H9 (cell line): ENCODE data around the gene MC1R. TPM values are rescaled to one million over a fixed set of nuclear protein-coding genes. Genes with fewer than 3 reads are reported as not detected.

Experiments used
- DNase-seq: peaks from one replicate; pipeline ENCODE4 v3.0.0-alpha.2; 2017
- H2AFZ ChIP-seq: one replicate; pipeline ENCODE4 v1.6.1; 2013; ENCODE audit warnings: mild to moderate bottlenecking, low read length, control low read depth, moderate library complexity
- H2AK5ac ChIP-seq: 2 replicates; pipeline ENCODE4 v1.6.1; 2013; ENCODE audit warnings: low read length, control low read depth, mixed read lengths; ENCODE audit not compliant: insufficient read length
- H2BK120ac ChIP-seq: one replicate; pipeline ENCODE4 v1.6.1; 2013; ENCODE audit warnings: low read depth, mild to moderate bottlenecking, low read length, control low read depth, inconsistent platforms; ENCODE audit not compliant: poor library complexity, severe bottlenecking
- H2BK12ac ChIP-seq: 2 replicates; pipeline ENCODE4 v1.6.1; 2013; ENCODE audit warnings: low read length, control low read depth, mixed read lengths, low read depth; ENCODE audit not compliant: insufficient read length
- H2BK15ac ChIP-seq: 2 replicates; pipeline ENCODE4 v1.6.1; 2013; ENCODE audit warnings: low read depth, low read length, control low read depth
- H2BK20ac ChIP-seq: one replicate; pipeline ENCODE4 v1.6.1; 2013; ENCODE audit warnings: low read depth, mild to moderate bottlenecking, low read length, control low read depth, inconsistent platforms; ENCODE audit not compliant: poor library complexity, severe bottlenecking
- H2BK5ac ChIP-seq: 2 replicates; pipeline ENCODE4 v1.6.1; 2013; ENCODE audit warnings: low read length, control low read depth, mixed read lengths; ENCODE audit not compliant: insufficient read length
- H3K14ac ChIP-seq: 2 replicates; pipeline ENCODE4 v1.6.1; 2013; ENCODE audit warnings: low read length, control low read depth; ENCODE audit not compliant: insufficient read depth
- H3K18ac ChIP-seq: 2 replicates; pipeline ENCODE4 v1.6.1; 2013; ENCODE audit warnings: low read depth, mild to moderate bottlenecking, mixed read lengths, low read length, control low read depth; ENCODE audit not compliant: insufficient read length
- H3K23ac ChIP-seq: 2 replicates; pipeline ENCODE4 v1.6.1; 2013; ENCODE audit warnings: low read length, control low read depth, mixed read lengths, low read depth; ENCODE audit not compliant: insufficient read length
- H3K23me2 ChIP-seq: 2 replicates; pipeline ENCODE4 v1.6.1; 2013; ENCODE audit warnings: low read depth, mild to moderate bottlenecking, mixed read lengths, low read length, control low read depth; ENCODE audit not compliant: insufficient read length, poor library complexity, severe bottlenecking
- H3K27ac ChIP-seq: 2 replicates; pipeline ENCODE4 v1.5.1; 2013; ENCODE audit warnings: low read length, control low read depth, mixed read lengths, low read depth; ENCODE audit not compliant: insufficient read length
- H3K27me3 ChIP-seq: 2 replicates; pipeline ENCODE4 v1.6.1; 2013; ENCODE audit warnings: low read length, control low read depth, inconsistent platforms; ENCODE audit not compliant: insufficient read depth
- H3K4ac ChIP-seq: 2 replicates; pipeline ENCODE4 v1.6.1; 2013; ENCODE audit warnings: low read depth, mild to moderate bottlenecking, control low read depth, inconsistent platforms, low read length, moderate library complexity
- H3K4me1 ChIP-seq: 2 replicates; pipeline ENCODE4 v1.6.1; 2013; ENCODE audit warnings: low read length, control low read depth, inconsistent platforms; ENCODE audit not compliant: insufficient read depth
- H3K4me2 ChIP-seq: 2 replicates; pipeline ENCODE4 v1.6.1; 2013; ENCODE audit warnings: low read length, control low read depth, mixed read lengths; ENCODE audit not compliant: insufficient read length, insufficient read depth
- H3K56ac ChIP-seq: 2 replicates; pipeline ENCODE4 v1.6.1; 2013; ENCODE audit warnings: low read depth, mild to moderate bottlenecking, mixed read lengths, low read length, control low read depth; ENCODE audit not compliant: insufficient read length
- H3K79me1 ChIP-seq: 2 replicates; pipeline ENCODE4 v1.6.1; 2013; ENCODE audit warnings: low read depth, mild to moderate bottlenecking, moderate library complexity, low read length, control low read depth, inconsistent platforms; ENCODE audit not compliant: insufficient read depth, poor library complexity, severe bottlenecking
- H3K79me2 ChIP-seq: 2 replicates; pipeline ENCODE4 v1.6.1; 2013; ENCODE audit warnings: low read length, control low read depth, inconsistent platforms; ENCODE audit not compliant: insufficient read depth
- H3K9ac ChIP-seq: 2 replicates; pipeline ENCODE4 v1.6.1; 2013; ENCODE audit warnings: low read length, control low read depth, mixed read lengths; ENCODE audit not compliant: insufficient read length; ENCODE audit errors: extremely low read depth
- H3K9me3 ChIP-seq: one replicate; pipeline ENCODE4 v1.6.1; 2013; ENCODE audit warnings: low read depth, low read length, inconsistent platforms; ENCODE audit not compliant: control insufficient read depth
- H3T11ph ChIP-seq: one replicate; pipeline ENCODE4 v1.6.1; 2013; ENCODE audit warnings: mild to moderate bottlenecking, low read length, control low read depth, inconsistent platforms
- H4K20me1 ChIP-seq: one replicate; pipeline ENCODE4 v1.6.1; 2013; ENCODE audit not compliant: control insufficient read depth, insufficient read length, insufficient read depth
- H4K5ac ChIP-seq: 2 replicates; pipeline ENCODE4 v1.6.1; 2013; ENCODE audit warnings: low read depth, mild to moderate bottlenecking, mixed read lengths, low read length, control low read depth; ENCODE audit not compliant: insufficient read length
- H4K8ac ChIP-seq: replicated peaks from 2 replicates; pipeline ENCODE4 v1.6.1; 2013; ENCODE audit warnings: low read length, control low read depth, mixed read lengths, low read depth; ENCODE audit not compliant: insufficient read length
- H4K91ac ChIP-seq: 2 replicates; pipeline ENCODE4 v1.6.1; 2013; ENCODE audit warnings: low read depth, mild to moderate bottlenecking, moderate library complexity, mixed read lengths, low read length, control low read depth; ENCODE audit not compliant: insufficient read length
- H3K27ac Mint-ChIP-seq, 3 experiments: 2 replicates in 2 of 3; 3 replicates in 1 of 3; pipeline ENCODE4 v1.8.0; 2020 to 2021; ENCODE audit warnings: mixed read lengths in 3 of 3, mild to moderate bottlenecking in 1 of 3, moderate library complexity in 1 of 3
- H3K27me3 Mint-ChIP-seq: 2 replicates; pipeline ENCODE4 v1.8.0; 2021; ENCODE audit warnings: low read depth, mild to moderate bottlenecking, moderate library complexity, mixed read lengths
- H3K36me3 Mint-ChIP-seq, 3 experiments: 2 replicates in 2 of 3; 3 replicates in 1 of 3; pipeline ENCODE4 v1.8.0; 2020 to 2021; ENCODE audit warnings: low read depth in 3 of 3, mixed read lengths in 3 of 3; ENCODE audit not compliant: insufficient read depth in 1 of 3
- H3K4me1 Mint-ChIP-seq, 2 experiments: 2 replicates each; pipeline ENCODE4 v1.8.0; 2020; ENCODE audit warnings: mixed read lengths in 2 of 2
- H3K4me3 Mint-ChIP-seq, 2 experiments: 2 replicates in 1 of 2; 3 replicates in 1 of 2; pipeline ENCODE4 v1.8.0; 2020 to 2021; ENCODE audit warnings: mild to moderate bottlenecking in 2 of 2, mixed read lengths in 2 of 2, moderate library complexity in 1 of 2
- H3K9me3 Mint-ChIP-seq, 2 experiments: 2 replicates in 1 of 2; 3 replicates in 1 of 2; pipeline ENCODE4 v1.8.0; 2020; ENCODE audit warnings: mild to moderate bottlenecking in 2 of 2, mixed read lengths in 2 of 2, moderate library complexity in 1 of 2
- CTCF ChIP-seq: fragments of 200-600 bp; sonication (generic); conservative IDR thresholded peaks from 3 replicates; pipeline ENCODE4 v1.8.0; 2021; ENCODE audit warnings: antibody characterized with exemption, mild to moderate bottlenecking
- WGBS: extraction: QIAGEN DNeasy Blood & Tissue Kit; methylation state at CpG from one replicate; pipeline ENCODE4 v1.1.7; 2013; ENCODE audit warnings: missing lambda C conversion rate, low lambda C conversion rate, mixed read lengths; ENCODE audit not compliant: insufficient read length; ENCODE audit errors: extremely low coverage; 5-methylcytosine and 5-hydroxymethylcytosine counted together
- total RNA-seq: library from RNA; stranded (reverse); gene quantifications from 2 replicates; pipeline ENCODE4 v1.2.1, GENCODE V29; 2021

The MC1R gene
- total RNA-seq, 1 experiment from 2014 or later = 4.7 TPM

GRCh38 chr16:89945654-89946053, 27.0 kb downstream of the MC1R start:
- WGBS = no CpG with 5 or more reads among the region's 7 CpGs
- Histone ChIP-seq H4K5ac (no peak overlapping the region), H3K79me2 (no peaks in the 10 kb centered on the region)

More at GRCh38 chr16:89945654-89946053, 27.0 kb downstream of the MC1R start:
- H3K27ac ChIP-seq = no peak overlapping the region
- H2BK20ac ChIP-seq = no peak overlapping the region
- no peak overlapping the region for H3K4ac ChIP-seq
- H2BK15ac ChIP-seq = no peak overlapping the region
- no peaks in the 10 kb centered on the region for H3K4me1 ChIP-seq
- DNase-seq = no peak
- no peak overlapping the region for H2AK5ac ChIP-seq
- H3K79me1 ChIP-seq = no peaks in the 10 kb centered on the region
- Mint-ChIP-seq H3K27me3 (peaks cover 49% of the 10 kb centered on the region), H3K27ac (no peak overlapping the region), H3K4me3 (no peak overlapping the region; a peak in 1 of 5 replicates), H3K4me1 (peaks cover 0 to 8% of the 10 kb centered on the region in 2 experiments; a peak in 2 of 4 replicates), H3K36me3 (no peaks in the 10 kb centered on the region; a peak in 1 of 7 replicates), H3K9me3 (peaks cover 0 to 4% of the 10 kb centered on the region in 2 experiments; a peak in 3 of 5 replicates)
- H2BK12ac ChIP-seq = no peak overlapping the region
- H3K56ac ChIP-seq = no peak overlapping the region
- no peak overlapping the region for H4K8ac ChIP-seq
- no peak overlapping the region for H3K14ac ChIP-seq
- H3T11ph ChIP-seq = no peak overlapping the region
- no peak overlapping the region for H2AFZ ChIP-seq
- H4K91ac ChIP-seq = no peak overlapping the region
- H3K23me2 ChIP-seq = no peaks in the 10 kb centered on the region
- H3K18ac ChIP-seq = no peak overlapping the region
- no peaks in the 10 kb centered on the region for H4K20me1 ChIP-seq
- H3K23ac ChIP-seq = no peak overlapping the region
- H3K9me3 ChIP-seq = no peaks in the 10 kb centered on the region
- no peak overlapping the region for H2BK120ac ChIP-seq
- no peak overlapping the region for H3K4me2 ChIP-seq
- peaks cover 8% of the 10 kb centered on the region; the same call in 1 of the 2 replicates for H3K27me3 ChIP-seq
- H3K9ac ChIP-seq = no peak overlapping the region
- peak; percentile 37; the same call in 2 of the 3 replicates for TF ChIP-seq CTCF
- H2BK5ac ChIP-seq = no peak overlapping the region
